Pancreas (tissue), 10 donors: Measurements from ENCODE around the gene WDR73. TPM values are rescaled to one million over a fixed set of nuclear protein-coding genes. Genes with fewer than 3 reads are reported as not detected.

Experiments used
- ATAC-seq, 4 donors: fragments of 200-7000 bp; cut with Tn5 transposase; one replicate each; pipeline versions ENCODE4 v1.8.0 to v1.9.1; 2020; ENCODE audit warnings: mild to moderate bottlenecking in 4 of 4, moderate library complexity in 4 of 4
- DNase-seq, 6 donors: peaks; one replicate each; pipeline ENCODE4 v3.0.0-alpha.2; 2020
- FAIRE-seq: peaks from 2 replicates; lab custom pipeline; 2012; peaks lifted over from hg19 to GRCh38; lab: Jason Lieb, UNC
- H3K27ac ChIP-seq, 4 donors: fragments of 200-600 bp; sonication (generic); 1 replicate in 3 of 4; 2 replicates in 1 of 4; pipeline versions ENCODE4 v1.5.0 to v1.8.0; 2020
- H3K27me3 ChIP-seq, 4 donors: fragments of 200-600 bp; one replicate each; pipeline ENCODE4 v1.8.0; 2021
- H3K36me3 ChIP-seq, 3 donors: fragments of 200-600 bp; sonication (generic) in 1 of 3; one replicate each; pipeline versions ENCODE4 v1.5.0 to v1.8.0; 2020 to 2021
- H3K4me1 ChIP-seq, 3 donors: fragments of 200-600 bp; one replicate each; pipeline ENCODE4 v1.8.0; 2021
- H3K4me3 ChIP-seq, 4 donors: fragments of 200-600 bp; sonication (generic) in 2 of 4; one replicate each; pipeline versions ENCODE4 v1.5.0 to v1.8.0; 2020 to 2021
- H3K9me3 ChIP-seq, 4 donors: fragments of 200-600 bp; one replicate each; pipeline ENCODE4 v1.8.0; 2021
- WGBS, 2 donors: extraction: QIAGEN DNeasy Blood & Tissue Kit; methylation state at CpG; one replicate each; pipeline ENCODE4 v1.1.7; 2013; 5-methylcytosine and 5-hydroxymethylcytosine counted together
- intact Hi-C, 3 donors: fragments of 100-400 bp; cut with DNase I; formaldehyde crosslinking; loops; one replicate each; pipeline versions ENCODE4 v1.11.1 to v1.14.2; 2022
- polyA plus RNA-seq, 2 donors: library from polyadenylated mRNA; stranded (reverse); fragments of 200-250 nt; gene quantifications; one replicate each; pipeline ENCODE4 v1.2.3, GENCODE V29; 2013
- total RNA-seq, 6 donors: library from RNA; stranded (reverse); fragmentation: NEBNext Ultra II Directional in 4 of 6; extraction: Animal tissue kit (Norgen Biotek cat#: 25700) in 4 of 6; gene quantifications; one replicate each; pipeline versions ENCODE4 v1.2.1 to v1.2.4, GENCODE V29; 2021 to 2023
- TF ChIP-seq, protein P1 (sequence below), 4 donors: fragments of 200-600 bp; sonication (generic) in 3 of 4; IDR thresholded peaks; one replicate each; pipeline versions ENCODE4 v1.5.0 to v1.8.0; 2021; ENCODE audit warnings: antibody characterized with exemption in 4 of 4
- donor health status: healthy with polysubstance abuse.
- donor health status: DM: no; HTN: no; CAD: no; lungs with moderate emphysema.
- donor health status: DM: no; HTN: no; CAD: no.
- donor health status: control.
- donor health status: control.
- donor health status: Bipolar disorder and iron deficiency.
- donor health status: DM: yes; HTN: yes; CAD: no.
- donor health status: DM: no; HTN: no; CAD: no.
- donor health status: DM: no; HTN: no; CAD: no.
- donor health status: DM: yes; HTN: yes; CAD: no.

WDR73 gene
- total RNA-seq (10 to 100 TPM; 10.5 to 20.4 (median 11.2) TPM), polyA plus RNA-seq (10 to 100 TPM; 21.3 to 28.3 TPM)

DNA sequence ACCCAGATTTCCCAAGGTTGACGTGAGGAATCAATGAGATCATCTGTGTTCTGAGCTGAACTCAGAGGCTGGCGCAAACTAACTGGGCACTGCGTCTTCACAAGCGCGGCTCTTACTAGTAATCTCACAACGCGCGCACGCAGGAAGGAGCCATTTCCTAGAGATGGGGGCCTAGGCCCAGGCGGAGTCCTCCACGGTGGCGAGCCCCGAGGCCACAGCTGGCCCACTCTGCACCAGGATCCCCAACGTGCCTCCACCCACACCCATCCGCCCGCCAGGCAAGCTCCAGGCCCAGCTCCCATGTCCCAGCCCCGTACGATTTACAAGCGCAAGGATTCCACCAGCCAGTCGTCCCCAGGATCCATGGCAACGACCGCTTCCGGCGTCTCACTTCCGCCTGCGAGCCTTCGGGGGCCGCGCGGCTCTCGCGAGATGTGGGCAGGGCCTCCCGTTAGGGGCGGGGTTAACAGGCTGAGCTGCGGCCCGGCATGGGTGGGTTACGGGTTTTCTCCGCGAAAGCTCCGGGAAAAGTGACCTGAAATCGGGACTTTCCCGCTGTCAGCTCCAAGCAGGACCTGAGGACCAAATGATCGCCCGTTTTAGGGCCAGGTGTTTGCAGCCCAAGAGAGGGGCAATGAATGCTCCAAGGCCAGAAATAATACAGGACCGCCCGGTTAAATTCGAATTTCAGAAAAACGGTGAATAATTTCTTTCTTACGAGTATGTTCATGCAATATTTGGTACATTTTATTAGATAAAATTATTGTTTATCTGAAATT lies at the start of gene WDR73:
Gene WDR73 (minus strand): TSS at position 374 of the 779 bp plus-strand sequence. CDS start 9 bp downstream, at position 365.
- intact Hi-C loops, result no loop called here
- peaks cover 0 to 19% (median 0%) of the 10 kb centered on the region in 3 donors for H3K4me1 ChIP-seq
- ATAC-seq, result peak; percentile 84 to 95 (median 90)
- peak; percentile 94 to 99 (median 96) for DNase-seq
- peak within 1 kb of the TSS; percentile 7 to 77 (median 62) for H3K27ac ChIP-seq
- H3K36me3 ChIP-seq, result peaks cover 0 to 15% (median 0%) of the 10 kb centered on the region in 3 donors
- no peaks in the 10 kb centered on the region for H3K9me3 ChIP-seq
- 0% methylated on average over 49 of the region's 49 CpGs for WGBS, 2 donors
- FAIRE-seq, result no peak
- H3K4me3 ChIP-seq, result peak within 1 kb of the TSS; percentile 49 to 95 (median 78)
- TF ChIP-seq, protein P1, sequence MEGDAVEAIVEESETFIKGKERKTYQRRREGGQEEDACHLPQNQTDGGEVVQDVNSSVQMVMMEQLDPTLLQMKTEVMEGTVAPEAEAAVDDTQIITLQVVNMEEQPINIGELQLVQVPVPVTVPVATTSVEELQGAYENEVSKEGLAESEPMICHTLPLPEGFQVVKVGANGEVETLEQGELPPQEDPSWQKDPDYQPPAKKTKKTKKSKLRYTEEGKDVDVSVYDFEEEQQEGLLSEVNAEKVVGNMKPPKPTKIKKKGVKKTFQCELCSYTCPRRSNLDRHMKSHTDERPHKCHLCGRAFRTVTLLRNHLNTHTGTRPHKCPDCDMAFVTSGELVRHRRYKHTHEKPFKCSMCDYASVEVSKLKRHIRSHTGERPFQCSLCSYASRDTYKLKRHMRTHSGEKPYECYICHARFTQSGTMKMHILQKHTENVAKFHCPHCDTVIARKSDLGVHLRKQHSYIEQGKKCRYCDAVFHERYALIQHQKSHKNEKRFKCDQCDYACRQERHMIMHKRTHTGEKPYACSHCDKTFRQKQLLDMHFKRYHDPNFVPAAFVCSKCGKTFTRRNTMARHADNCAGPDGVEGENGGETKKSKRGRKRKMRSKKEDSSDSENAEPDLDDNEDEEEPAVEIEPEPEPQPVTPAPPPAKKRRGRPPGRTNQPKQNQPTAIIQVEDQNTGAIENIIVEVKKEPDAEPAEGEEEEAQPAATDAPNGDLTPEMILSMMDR (IDR thresholded peaks at IDR 0.05), result no peak
- H3K27me3 ChIP-seq, result no peaks in the 10 kb centered on the region

DNA sequence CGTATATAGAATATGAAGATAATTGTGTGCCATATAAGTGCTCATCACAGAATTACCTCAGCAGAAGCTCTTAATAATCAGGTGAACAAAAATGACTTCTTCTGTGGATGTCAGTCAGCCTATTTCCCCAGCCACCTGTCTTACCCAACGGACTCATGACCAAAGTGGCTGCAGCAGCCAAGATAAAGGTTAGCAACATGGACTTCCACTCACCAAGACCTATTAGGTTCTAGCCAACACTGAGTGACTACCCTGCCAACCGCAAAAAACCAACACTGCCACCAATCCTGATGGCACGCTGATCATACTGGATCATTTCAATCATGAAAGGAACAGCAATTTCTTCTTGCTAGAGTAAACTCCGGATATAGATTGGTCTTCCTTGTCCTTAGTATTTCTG lies 49.7 kb upstream of the WDR73 start:
- Histone ChIP-seq H3K36me3 (no peaks in the 10 kb centered on the region), H3K4me3 (no peak overlapping the region), H3K4me1 (peaks cover 0 to 15% (median 5%) of the 10 kb centered on the region in 3 donors), H3K27me3 (no peaks in the 10 kb centered on the region), H3K27ac (no peak overlapping the region), H3K9me3 (no peaks in the 10 kb centered on the region)
- TF ChIP-seq, protein P1 (IDR thresholded peaks at IDR 0.05), result no peak
- no peak for ATAC-seq
- intact Hi-C loops, result no loop called here
- no peak for DNase-seq
- FAIRE-seq, result no peak
- WGBS, 2 donors, result 89 to 94% methylated on average over 5 of the region's 5 CpGs

DNA sequence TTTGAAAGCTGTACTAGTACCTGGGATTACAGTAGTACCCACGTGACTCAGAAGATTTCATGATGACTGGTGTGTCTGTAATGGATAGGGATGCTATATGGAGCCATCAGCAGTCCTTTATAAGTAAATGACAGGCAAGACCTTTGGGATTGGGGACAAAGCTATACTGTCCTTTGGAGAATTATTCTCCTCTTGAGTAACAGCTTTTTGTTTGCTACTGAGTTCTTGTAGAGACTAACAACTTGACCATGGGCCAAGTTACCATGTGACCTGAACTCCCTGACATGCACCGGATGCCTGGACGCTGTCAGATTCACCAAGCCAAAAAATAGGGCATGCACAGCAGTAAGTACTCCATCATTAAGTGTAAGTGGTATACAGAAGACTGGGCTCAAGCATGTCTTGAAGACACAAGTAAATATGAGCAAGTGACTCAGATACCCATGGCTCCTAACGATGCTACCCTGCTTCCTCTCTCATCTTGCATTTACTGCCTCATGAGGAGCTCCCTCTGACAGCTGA lies 48.9 kb upstream of the WDR73 start:
- FAIRE-seq, result no peak
- intact Hi-C loops, result no loop called here
- WGBS, 2 donors, result 32 to 38% methylated on average over 4 of the region's 4 CpGs
- no peaks in the 10 kb centered on the region for H3K27me3 ChIP-seq
- DNase-seq, result peak in 3 of 6 donors; percentile 25 to 36 (median 33)
- H3K9me3 ChIP-seq, result no peaks in the 10 kb centered on the region
- peaks cover 0 to 17% (median 6%) of the 10 kb centered on the region in 3 donors for H3K4me1 ChIP-seq
- no peaks in the 10 kb centered on the region for H3K36me3 ChIP-seq
- TF ChIP-seq, protein P1 (IDR thresholded peaks at IDR 0.05), result no peak
- no peak overlapping the region for H3K4me3 ChIP-seq
- ATAC-seq, result peak; percentile 58 to 77 (median 72)
- no peak overlapping the region for H3K27ac ChIP-seq

DNA sequence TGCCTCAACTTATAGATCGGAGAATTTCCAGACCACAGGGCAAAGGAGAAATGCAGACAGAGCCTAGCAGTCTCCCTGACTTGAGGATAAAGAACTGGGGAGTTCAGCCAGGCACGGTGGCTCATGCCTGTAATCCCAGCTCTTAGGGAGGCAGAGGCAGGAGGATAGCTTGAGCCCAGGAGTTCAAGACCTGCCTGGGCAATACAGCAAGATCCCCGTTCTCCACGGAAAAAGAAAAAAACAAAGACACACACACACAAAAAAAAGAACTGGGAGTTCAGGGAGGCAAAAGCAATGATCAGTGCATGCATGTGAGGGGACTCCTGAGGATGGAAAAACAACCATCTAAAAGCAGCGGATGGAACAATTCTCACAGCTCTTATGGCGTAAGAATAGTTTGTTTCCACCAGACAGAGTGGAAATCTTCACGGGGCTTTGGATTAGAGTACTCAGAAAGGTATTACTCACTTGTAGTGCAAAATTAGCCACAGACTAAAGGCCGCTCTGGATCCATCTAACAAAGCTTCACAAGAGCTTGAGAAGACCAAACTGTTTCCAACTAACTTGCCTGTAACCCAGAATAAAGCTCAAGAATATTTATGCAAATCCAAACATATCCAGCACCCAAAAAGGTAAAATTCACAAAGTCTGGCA lies 45.6 kb upstream of the WDR73 start:
- Histone ChIP-seq H3K4me1 (peaks cover 0 to 26% (median 16%) of the 10 kb centered on the region in 3 donors), H3K9me3 (no peaks in the 10 kb centered on the region), H3K36me3 (no peaks in the 10 kb centered on the region), H3K27me3 (no peaks in the 10 kb centered on the region), H3K4me3 (no peak overlapping the region), H3K27ac (no peak overlapping the region)
- WGBS, 2 donors, result 83 to 89% methylated on average over 8 of the region's 8 CpGs
- no peak for DNase-seq
- ATAC-seq, result no peak
- TF ChIP-seq, protein P1 (IDR thresholded peaks at IDR 0.05), result no peak
- intact Hi-C loops, result no loop called here
- no peak for FAIRE-seq
